ENCODE measurements around the gene PAGR1. TPM values are rescaled to one million over a fixed set of nuclear protein-coding genes. Genes with fewer than 3 reads are reported as not detected.
"Not testable (repeated sequence)": the region's sequence is repeated elsewhere in the genome, so short reads cannot be mapped to it uniquely, and the experiment has no call there.

PAGR1 gene
- total RNA-seq, 4 donors from 2014 or later: 20.9 to 26.9 (median 26.5) TPM

GRCh38 chr16:29789775-29790182 lies 26.2 kb upstream of the PAGR1 start:
- 64% methylated on average over 20 of the region's 20 CpGs for WGBS
- no peak for DNase-seq (ENCODE audit: extremely low spot score)
- no peaks in the 10 kb centered on the region for H3K27me3 ChIP-seq
- intact Hi-C loops (cut with DNase I): loop anchor here (10.0 kb wide), 3 partner anchors 55 to 205 kb away; partner anchors contain the start of genes HIRIP3 and INO80E
- no peaks in the 10 kb centered on the region for H3K36me3 ChIP-seq
- peak overlapping the region; percentile 81 to 91 (median 88) for H3K27ac ChIP-seq (replicated peaks in 1 of 4)
- H3K9me3 ChIP-seq: no peaks in the 10 kb centered on the region
- peaks cover 21 to 37% (median 28%) of the 10 kb centered on the region in 4 donors for H3K4me1 ChIP-seq
- TF ChIP-seq POLR2AphosphoS5 (IDR thresholded peaks at IDR 0.05) (no peak), POLR2A (IDR thresholded peaks at IDR 0.05; ENCODE audit: low read depth) (no peak), CTCF (IDR thresholded peaks at IDR 0.05) (no peak), EP300 (IDR thresholded peaks at IDR 0.05) (no peak)
- H3K4me3 ChIP-seq: peak overlapping the region; percentile 76 to 93 (median 91)

GRCh38 chr16:29790183-29790948 lies 25.6 kb upstream of the PAGR1 start, which contains the start of gene KIF22:
TSS of gene KIF22 (plus strand) at chr16:29790751. CDS start at chr16:29790760, 9 bp downstream.
- DNase-seq (ENCODE audit: extremely low spot score): peak; percentile 100

GRCh38 chr16:29790949-29791844 lies 24.8 kb upstream of the PAGR1 start:
- TF ChIP-seq POLR2AphosphoS5 (IDR thresholded peaks at IDR 0.05): no peak
- Histone ChIP-seq H3K4me1 (peaks cover 16 to 28% (median 19%) of the 10 kb centered on the region in 4 donors), H3K9me3 (no peaks in the 10 kb centered on the region), H3K4me3 (peak overlapping the region; percentile 76 to 93 (median 91)), H3K27me3 (no peaks in the 10 kb centered on the region), H3K27ac (replicated peaks in 1 of 4) (peak overlapping the region; percentile 60 to 91 (median 84)), H3K36me3 (no peaks in the 10 kb centered on the region)
- intact Hi-C loops (cut with DNase I): loop anchor here (10.0 kb wide), 1 partner anchor 204 kb away; the partner anchor contains the start of genes HIRIP3 and INO80E
- no peak for DNase-seq (ENCODE audit: extremely low spot score)
- 2% methylated on average over 31 of the region's 31 CpGs for WGBS

More at GRCh38 chr16:29790183-29790948, 25.6 kb upstream of the PAGR1 start, which contains the start of gene KIF22:
- Histone ChIP-seq H3K27ac (replicated peaks in 1 of 4) (peak within 1 kb of the TSS; percentile 81 to 91 (median 88)), H3K9me3 (no peaks in the 10 kb centered on the region), H3K4me1 (peaks cover 17 to 31% (median 22%) of the 10 kb centered on the region in 4 donors), H3K27me3 (no peaks in the 10 kb centered on the region), H3K36me3 (no peaks in the 10 kb centered on the region), H3K4me3 (peak within 1 kb of the TSS; percentile 76 to 93 (median 91))
- intact Hi-C loops (cut with DNase I): loop anchor here (10.0 kb wide), 1 partner anchor 204 kb away; the partner anchor contains the start of genes HIRIP3 and INO80E
- WGBS: under 1% methylated on average over 37 of the region's 67 CpGs
- peak; percentile 43 for TF ChIP-seq POLR2A (IDR thresholded peaks at IDR 0.05; ENCODE audit: low read depth)
- TF ChIP-seq POLR2AphosphoS5 (IDR thresholded peaks at IDR 0.05): peak; percentile 88 to 98
- no peak for TF ChIP-seq EP300 (IDR thresholded peaks at IDR 0.05)
- peak; percentile 60 to 84 (median 83) for TF ChIP-seq CTCF (IDR thresholded peaks at IDR 0.05)

- Histone ChIP-seq H3K27ac (replicated peaks in 1 of 4) (no peak overlapping the region), H3K9me3 (no peaks in the 10 kb centered on the region), H3K4me1 (peaks cover 16 to 28% (median 19%) of the 10 kb centered on the region in 4 donors), H3K4me3 (no peak overlapping the region), H3K27me3 (no peaks in the 10 kb centered on the region), H3K36me3 (peaks cover 0 to 6% (median 4%) of the 10 kb centered on the region in 4 donors)
- TF ChIP-seq POLR2A (IDR thresholded peaks at IDR 0.05; ENCODE audit: low read depth) (no peak), EP300 (IDR thresholded peaks at IDR 0.05) (no peak), CTCF (IDR thresholded peaks at IDR 0.05) (no peak), POLR2AphosphoS5 (IDR thresholded peaks at IDR 0.05) (no peak)
- WGBS: 71% methylated on average over 9 of the region's 9 CpGs
- DNase-seq (ENCODE audit: extremely low spot score): no peak
- intact Hi-C loops (cut with DNase I): loop anchor here (10.0 kb wide), 1 partner anchor 203 kb away; the partner anchor contains the start of genes HIRIP3 and INO80E
These were observed 23.8 kb upstream of the PAGR1 start for GRCh38 chr16:29791845-29792807.

- DNase-seq (ENCODE audit: extremely low spot score); H3K4me3 ChIP-seq; H3K27ac ChIP-seq (replicated peaks in 1 of 4); H3K9me3 ChIP-seq; H3K27me3 ChIP-seq: not testable (repeated sequence)
- WGBS: 89% methylated on average over 13 of the region's 18 CpGs
- peaks cover 0 to 16% (median 11%) of the 10 kb centered on the region in 4 donors for H3K36me3 ChIP-seq
- intact Hi-C loops (cut with DNase I): loop anchor here (10.0 kb wide), 1 partner anchor 202 kb away; the partner anchor contains the start of genes HIRIP3 and INO80E
- peaks cover 16 to 28% (median 19%) of the 10 kb centered on the region in 4 donors for H3K4me1 ChIP-seq
These were observed 22.8 kb upstream of the PAGR1 start for GRCh38 chr16:29793153-29793552.

All from esophagus muscularis mucosa (tissue), 4 donors.